Measurements from ENCODE around the gene P2RY8.

P2RY8 gene

GRCh38 chrX:1502853-1503252 lies 34.1 kb downstream of the P2RY8 start:
- DNase-seq (ENCODE audit: extremely low spot score), result no peak
- ChIA-PET CTCF (no interaction called here), POLR2A (no interaction called here)
- TF ChIP-seq FOXA1 (IDR thresholded peaks at IDR 0.05), result no peak
- no peak for TF ChIP-seq BHLHE40 (IDR thresholded peaks at IDR 0.05; ENCODE audit: borderline replicate concordance)
- no peak for TF ChIP-seq FOXM1 (IDR thresholded peaks at IDR 0.05; ENCODE audit: borderline replicate concordance)
- TF ChIP-seq SUZ12 (IDR thresholded peaks at IDR 0.05), result no peak
- no peak for TF ChIP-seq LEF1 (IDR thresholded peaks at IDR 0.05; ENCODE audit: borderline replicate concordance)
- TF ChIP-seq ARNT (IDR thresholded peaks at IDR 0.05), result no peak
- no peak for TF ChIP-seq NFRKB (IDR thresholded peaks at IDR 0.05)
- no peak for TF ChIP-seq ELF4 (IDR thresholded peaks at IDR 0.05)
- no peak for TF ChIP-seq ZNF384 (IDR thresholded peaks at IDR 0.05)
- no peak for TF ChIP-seq PKNOX1 (IDR thresholded peaks at IDR 0.05)
- TF ChIP-seq HDGF (IDR thresholded peaks at IDR 0.05; ENCODE audit: borderline replicate concordance), result no peak

- DNase-seq (ENCODE audit: extremely low spot score), result no peak
- ChIA-PET CTCF (no interaction called here), POLR2A (no interaction called here)
- TF ChIP-seq FOXK2 (IDR thresholded peaks at IDR 0.05) (no peak), ELF4 (IDR thresholded peaks at IDR 0.05) (no peak), SUZ12 (IDR thresholded peaks at IDR 0.05) (no peak), CTBP1 (IDR thresholded peaks at IDR 0.05; ENCODE audit: borderline replicate concordance) (no peak), FOXM1 (IDR thresholded peaks at IDR 0.05; ENCODE audit: borderline replicate concordance) (no peak), PKNOX1 (IDR thresholded peaks at IDR 0.05) (no peak), LEF1 (IDR thresholded peaks at IDR 0.05; ENCODE audit: borderline replicate concordance) (no peak)
Observed at GRCh38 chrX:1502241-1502640, 34.7 kb downstream of the P2RY8 start.

GRCh38 chrX:1500701-1501624 lies 36.0 kb downstream of the P2RY8 start:
- POLR2A ChIA-PET, result no interaction called here
- no peak for TF ChIP-seq ELF4 (IDR thresholded peaks at IDR 0.05)
- TF ChIP-seq SUZ12 (IDR thresholded peaks at IDR 0.05), result no peak
- TF ChIP-seq BHLHE40 (IDR thresholded peaks at IDR 0.05; ENCODE audit: borderline replicate concordance), result no peak
- TF ChIP-seq LEF1 (IDR thresholded peaks at IDR 0.05; ENCODE audit: borderline replicate concordance), result no peak
- no peak for TF ChIP-seq HDGF (IDR thresholded peaks at IDR 0.05; ENCODE audit: borderline replicate concordance)
- TF ChIP-seq L3MBTL2 (conservative IDR thresholded peaks at IDR 0.05), result no peak
- TF ChIP-seq PKNOX1 (IDR thresholded peaks at IDR 0.05), result no peak
- no peak for TF ChIP-seq ARNT (IDR thresholded peaks at IDR 0.05)
- no peak for TF ChIP-seq SP1 (IDR thresholded peaks at IDR 0.05)
- no peak for TF ChIP-seq NFRKB (IDR thresholded peaks at IDR 0.05)
- TF ChIP-seq FOXA1 (IDR thresholded peaks at IDR 0.05), result no peak
- no peak for TF ChIP-seq ZNF384 (IDR thresholded peaks at IDR 0.05)
- no peak for TF ChIP-seq CTBP1 (IDR thresholded peaks at IDR 0.05; ENCODE audit: borderline replicate concordance)
- no peak for TF ChIP-seq FOXM1 (IDR thresholded peaks at IDR 0.05; ENCODE audit: borderline replicate concordance)
- no peak for TF ChIP-seq FOXK2 (IDR thresholded peaks at IDR 0.05)
- TF ChIP-seq TARDBP (IDR thresholded peaks at IDR 0.05), result no peak
- CTCF ChIA-PET, result no interaction called here
- DNase-seq (ENCODE audit: extremely low spot score), result no peak

GRCh38 chrX:1496076-1496475 lies 40.9 kb downstream of the P2RY8 start:
- ChIA-PET CTCF (no interaction called here), POLR2A (no interaction called here)
- no peak for TF ChIP-seq ELF4 (IDR thresholded peaks at IDR 0.05)
- no peak for TF ChIP-seq FOXA1 (IDR thresholded peaks at IDR 0.05)
- no peak for TF ChIP-seq HDGF (IDR thresholded peaks at IDR 0.05; ENCODE audit: borderline replicate concordance)
- TF ChIP-seq SUZ12 (IDR thresholded peaks at IDR 0.05), result no peak
- no peak for TF ChIP-seq NFRKB (IDR thresholded peaks at IDR 0.05)
- no peak for TF ChIP-seq ARNT (IDR thresholded peaks at IDR 0.05)
- TF ChIP-seq ZNF384 (IDR thresholded peaks at IDR 0.05), result no peak
- no peak for TF ChIP-seq CTBP1 (IDR thresholded peaks at IDR 0.05; ENCODE audit: borderline replicate concordance)
- no peak for TF ChIP-seq BHLHE40 (IDR thresholded peaks at IDR 0.05; ENCODE audit: borderline replicate concordance)
- no peak for DNase-seq (ENCODE audit: extremely low spot score)

- no peak for TF ChIP-seq FOXM1 (IDR thresholded peaks at IDR 0.05; ENCODE audit: borderline replicate concordance)
- TF ChIP-seq TARDBP (IDR thresholded peaks at IDR 0.05), result no peak
- TF ChIP-seq ELF4 (IDR thresholded peaks at IDR 0.05), result no peak
- no peak for TF ChIP-seq ZNF384 (IDR thresholded peaks at IDR 0.05)
- TF ChIP-seq BHLHE40 (IDR thresholded peaks at IDR 0.05; ENCODE audit: borderline replicate concordance), result no peak
- no peak for TF ChIP-seq HDGF (IDR thresholded peaks at IDR 0.05; ENCODE audit: borderline replicate concordance)
- TF ChIP-seq CTBP1 (IDR thresholded peaks at IDR 0.05; ENCODE audit: borderline replicate concordance), result no peak
- TF ChIP-seq FOXA1 (IDR thresholded peaks at IDR 0.05), result no peak
- TF ChIP-seq SUZ12 (IDR thresholded peaks at IDR 0.05), result no peak
- no peak for TF ChIP-seq SP1 (IDR thresholded peaks at IDR 0.05)
- TF ChIP-seq ARNT (IDR thresholded peaks at IDR 0.05), result no peak
- no peak for TF ChIP-seq FOXK2 (IDR thresholded peaks at IDR 0.05)
- TF ChIP-seq L3MBTL2 (conservative IDR thresholded peaks at IDR 0.05), result no peak
- no peak for TF ChIP-seq LEF1 (IDR thresholded peaks at IDR 0.05; ENCODE audit: borderline replicate concordance)
- no peak for TF ChIP-seq PKNOX1 (IDR thresholded peaks at IDR 0.05)
- no peak for TF ChIP-seq NFRKB (IDR thresholded peaks at IDR 0.05)
- no peak for DNase-seq (ENCODE audit: extremely low spot score)
- POLR2A ChIA-PET, result no interaction called here
- CTCF ChIA-PET, result no interaction called here
Observed at GRCh38 chrX:1493877-1494510, 43.0 kb downstream of the P2RY8 start.
